CD4-positive, alpha-beta T cell treated with Interferon gamma for 1 hour (primary cell): ENCODE data around the gene MACROD2.

ENCODE experiments used
- DNase-seq: peaks from one replicate; pipeline ENCODE4 v3.0.0-alpha.2; 2020

MACROD2 gene

DNA sequence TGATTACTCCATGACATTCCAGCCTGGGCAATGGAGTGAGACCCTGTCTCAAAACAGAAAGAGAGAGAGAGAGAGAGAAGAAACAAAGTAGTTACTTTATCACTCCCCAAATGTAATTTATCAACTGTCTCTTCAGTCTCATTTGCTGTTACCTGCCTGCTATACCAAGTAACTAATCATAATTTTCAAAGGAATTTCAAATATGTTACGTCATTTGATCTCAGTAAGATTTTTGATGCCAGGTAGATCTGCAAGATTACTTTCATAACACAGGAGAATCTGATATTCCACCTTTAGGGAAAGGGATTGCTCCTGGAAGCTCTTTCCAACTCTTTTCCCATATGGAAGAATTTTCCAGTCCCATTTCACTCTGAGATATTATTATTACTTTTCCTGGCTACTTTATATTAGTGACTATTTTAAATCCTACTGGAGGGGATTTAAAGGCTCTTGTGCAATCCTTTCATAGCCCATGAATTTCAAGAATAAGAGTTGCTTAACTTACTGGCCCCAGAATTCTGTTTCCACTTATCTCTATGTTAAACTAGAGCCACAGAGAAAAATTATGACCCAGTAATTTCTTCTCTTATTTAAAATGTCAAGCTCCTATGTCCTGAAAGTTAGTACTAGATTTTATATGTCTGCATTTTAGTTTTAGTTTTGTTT, 732.3 kb downstream of the MACROD2 start:
- no peak for DNase-seq

DNA sequence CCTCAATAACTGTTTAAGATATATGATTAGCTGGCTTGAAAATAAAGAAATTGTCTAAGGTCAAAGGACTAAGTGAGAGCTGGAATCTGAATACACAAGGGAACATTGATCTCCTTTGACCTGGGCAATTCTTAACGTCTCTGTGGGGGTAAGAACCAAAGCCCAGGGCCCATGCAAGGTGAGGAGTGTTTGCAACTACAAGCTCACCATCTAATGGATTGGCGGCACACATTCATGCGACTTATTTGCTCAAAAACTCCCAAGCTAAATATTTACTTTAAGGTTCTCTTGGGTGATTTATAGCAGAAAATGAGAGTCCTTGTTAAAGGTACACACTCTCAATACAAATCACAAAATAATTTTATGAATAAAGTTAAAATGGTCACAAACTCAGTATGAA, 734.1 kb downstream of the MACROD2 start:
- DNase-seq = no peak

DNA sequence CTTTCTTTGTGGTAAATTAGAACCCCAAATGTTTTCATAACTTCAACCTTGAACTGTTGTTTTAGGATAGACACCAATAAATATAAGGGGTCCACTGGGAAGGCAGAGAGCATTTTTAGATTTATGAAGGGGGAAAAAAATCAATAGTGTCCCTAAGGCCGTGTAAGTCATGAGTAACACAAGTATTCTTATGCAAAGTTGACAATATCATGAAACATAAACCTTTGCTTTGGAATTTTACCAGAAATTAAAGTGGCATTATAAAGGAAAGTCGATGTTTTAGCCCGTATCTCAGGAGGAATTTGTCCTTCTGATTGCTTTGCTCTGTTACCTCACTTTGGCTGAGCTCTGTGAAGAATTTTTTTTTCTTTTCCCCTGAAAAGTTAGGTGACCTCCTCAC, 737.0 kb downstream of the MACROD2 start:
- DNase-seq = no peak

DNA sequence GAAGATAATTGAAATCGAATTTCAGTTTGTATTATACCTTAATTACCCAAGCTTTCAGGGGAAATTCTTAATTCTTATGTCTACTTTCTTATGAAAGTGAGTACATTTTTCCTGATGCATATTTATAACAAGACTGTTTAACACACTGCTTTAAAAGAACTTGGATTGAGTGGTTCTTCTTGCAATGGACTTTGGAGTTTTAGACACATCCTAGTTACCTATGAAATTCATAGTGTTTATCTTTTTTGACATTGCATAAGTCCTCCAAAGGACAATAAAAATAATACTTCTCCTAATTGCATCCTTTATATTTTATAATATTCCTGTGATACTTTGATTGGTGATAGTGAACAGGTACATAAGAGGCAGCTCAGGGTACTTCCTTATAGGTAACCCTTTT, 737.7 kb downstream of the MACROD2 start:
- DNase-seq = no peak

DNA sequence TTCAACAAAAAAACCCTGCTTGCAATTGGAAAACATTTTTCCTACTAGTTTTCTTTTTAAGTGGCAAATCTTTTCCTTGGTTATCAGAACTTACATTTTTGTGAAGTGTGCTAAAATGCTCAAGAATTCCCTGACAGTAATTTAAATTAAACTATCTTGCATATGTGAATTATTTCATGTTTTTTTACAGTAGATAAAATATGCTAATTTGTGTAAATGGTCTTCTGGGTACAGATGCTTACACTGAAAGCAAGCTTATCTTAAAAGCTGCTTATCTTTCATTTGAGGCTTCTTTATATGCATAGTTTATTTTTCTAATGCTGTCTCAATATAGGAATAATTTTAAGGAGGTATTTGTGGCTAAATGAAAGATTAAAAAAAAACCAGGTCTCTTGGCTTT, 745.1 kb downstream of the MACROD2 start:
- no peak for DNase-seq

DNA sequence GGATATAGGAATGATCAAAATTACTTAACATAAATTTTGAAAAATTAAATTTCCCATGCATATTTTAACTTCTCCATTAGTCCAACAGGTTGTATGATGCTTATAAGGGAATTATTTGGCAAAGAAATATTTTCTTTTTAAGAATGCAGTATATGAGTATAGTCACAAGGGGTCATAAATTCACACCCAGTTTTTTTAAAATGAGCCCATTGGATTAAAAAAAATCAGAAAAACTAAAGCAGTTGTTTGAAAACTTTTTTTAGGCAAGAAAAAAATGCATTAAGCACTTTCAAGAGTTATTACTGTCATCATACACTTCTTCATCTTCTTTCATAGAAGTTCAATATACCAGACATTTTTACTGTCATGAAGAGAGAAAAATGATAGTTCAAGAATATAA, 746.3 kb downstream of the MACROD2 start:
- DNase-seq = no peak

DNA sequence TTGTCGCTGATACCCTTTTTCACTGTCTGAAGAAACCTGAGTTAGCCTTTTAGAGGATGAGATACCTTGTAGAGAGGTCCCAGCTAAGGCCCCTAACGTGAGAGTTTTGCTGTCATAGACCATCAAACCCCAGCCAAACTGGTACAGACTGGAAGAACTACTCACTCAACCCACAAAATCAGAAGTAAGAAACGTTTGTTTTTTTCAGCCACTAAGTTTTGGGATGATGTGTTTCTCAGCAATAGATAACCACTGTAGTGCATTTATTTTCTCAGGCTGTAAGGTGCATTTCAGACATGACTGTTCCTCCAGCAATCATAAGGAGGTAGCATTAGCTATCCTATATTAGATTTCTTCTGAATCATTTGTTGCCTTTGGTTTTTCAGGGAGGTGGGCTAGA, 749.4 kb downstream of the MACROD2 start:
- no peak for DNase-seq

DNA sequence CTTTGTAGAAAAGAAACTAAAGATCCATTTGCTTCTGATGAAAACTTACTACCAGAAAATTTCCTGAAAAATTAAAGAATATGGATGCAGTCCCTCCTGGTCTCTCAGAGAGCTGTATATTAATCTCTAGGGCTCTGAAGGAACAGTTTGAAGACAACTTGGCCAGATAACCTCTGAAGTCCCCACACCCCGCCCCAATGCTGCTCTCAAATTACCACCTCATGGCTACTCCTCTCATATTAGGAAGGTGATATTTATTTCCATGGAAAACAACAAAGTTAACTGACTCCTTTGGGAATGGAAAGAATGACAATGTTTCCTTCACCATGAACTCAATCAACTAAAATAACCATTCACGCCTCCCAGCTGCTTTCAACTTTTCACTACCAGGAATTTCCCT, 750.5 kb downstream of the MACROD2 start:
- no peak for DNase-seq

DNA sequence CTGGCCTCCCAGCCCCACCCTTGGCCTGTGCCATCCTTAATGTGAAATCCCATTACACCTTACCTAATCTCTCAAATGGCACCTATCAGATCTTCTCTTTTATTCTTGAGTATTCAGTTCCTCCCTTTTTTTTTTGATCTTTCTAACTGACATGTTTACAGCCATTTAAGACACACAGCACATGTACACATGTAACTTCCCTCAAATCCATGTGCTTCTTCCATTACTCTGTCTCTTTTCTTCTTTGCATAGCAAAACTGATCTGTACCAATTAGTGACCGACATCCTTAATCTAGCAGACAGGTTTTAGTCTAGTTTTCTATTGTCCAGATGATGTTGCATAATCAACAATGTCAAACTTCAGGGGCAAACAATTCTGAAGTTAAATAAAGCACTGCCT, 755.9 kb downstream of the MACROD2 start:
- no peak for DNase-seq

DNA sequence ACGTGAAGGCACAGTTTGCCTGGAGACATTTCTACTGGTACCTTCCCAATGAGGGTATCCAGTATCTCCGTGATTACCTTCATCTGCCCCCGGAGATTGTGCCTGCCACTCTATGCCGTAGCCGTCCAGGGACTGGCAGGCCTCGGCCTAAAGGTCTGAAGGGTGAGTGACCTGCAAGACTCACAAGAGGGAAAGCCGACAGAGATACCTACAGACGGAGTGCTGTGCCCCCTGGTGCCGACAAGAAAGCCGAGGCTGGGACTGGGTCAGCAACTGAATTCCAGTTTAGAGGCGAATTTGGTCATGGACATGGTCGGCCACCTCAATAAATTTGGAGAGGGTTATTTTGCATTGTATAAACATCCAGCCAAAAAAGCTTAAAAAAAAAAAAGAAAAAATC, 762.4 kb downstream of the MACROD2 start:
- DNase-seq = no peak

DNA sequence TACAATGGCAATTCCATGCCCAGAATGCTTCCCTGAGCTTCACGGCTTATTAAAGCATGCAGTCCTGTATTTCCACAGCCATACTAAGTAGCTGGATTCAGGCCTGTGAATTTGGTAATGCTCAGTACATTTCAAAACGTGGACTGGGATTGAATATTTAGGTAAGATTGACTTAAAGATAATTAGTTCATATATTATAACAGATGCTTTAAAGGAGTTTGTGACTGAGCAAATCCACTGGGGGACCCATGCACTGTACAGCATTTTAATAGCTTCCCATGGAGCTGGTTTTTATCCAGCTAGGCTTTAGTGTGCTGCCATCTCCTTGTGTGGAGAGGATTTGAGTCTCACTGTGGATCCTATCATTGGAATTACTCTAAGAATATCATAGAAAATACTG, 763.0 kb downstream of the MACROD2 start:
- DNase-seq = no peak

DNA sequence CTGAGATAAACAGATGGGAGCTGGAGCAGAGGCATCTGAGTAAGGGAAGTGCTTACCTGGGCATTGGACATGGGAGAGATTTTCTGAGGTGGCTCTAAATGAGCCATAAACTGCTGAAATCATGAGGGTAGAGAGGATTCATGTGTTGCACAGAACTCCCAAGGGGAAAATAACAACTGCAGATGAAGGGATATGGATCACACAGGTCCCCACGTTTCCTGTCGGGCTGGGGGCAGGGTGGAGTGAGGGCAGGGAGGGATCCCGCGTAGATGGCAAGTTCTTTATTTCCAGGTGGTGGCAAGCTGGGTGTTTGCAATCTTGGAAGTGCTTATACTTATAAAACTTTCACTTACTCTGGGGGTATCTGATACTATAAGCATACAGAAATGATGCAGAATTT, 764.7 kb downstream of the MACROD2 start:
- no peak for DNase-seq

DNA sequence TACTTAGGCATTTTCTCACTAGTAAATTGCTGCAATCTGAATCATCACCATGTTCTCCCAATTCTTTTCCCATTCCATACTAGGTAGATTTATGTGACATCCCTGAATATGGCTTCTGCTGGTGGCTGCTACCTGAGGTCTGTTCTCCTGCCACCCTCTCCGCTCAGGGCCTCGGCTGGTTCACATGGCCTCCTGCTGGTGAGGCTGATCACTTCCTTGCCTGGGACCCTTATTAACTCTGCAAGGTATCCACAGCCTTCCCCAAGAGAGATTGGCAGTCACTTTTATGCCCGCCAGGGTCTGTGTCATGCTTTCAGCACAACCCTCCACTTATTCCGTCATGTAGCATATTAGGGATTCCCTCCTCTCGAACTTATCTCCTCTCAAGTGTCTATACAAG, 766.6 kb downstream of the MACROD2 start:
- DNase-seq = no peak

DNA sequence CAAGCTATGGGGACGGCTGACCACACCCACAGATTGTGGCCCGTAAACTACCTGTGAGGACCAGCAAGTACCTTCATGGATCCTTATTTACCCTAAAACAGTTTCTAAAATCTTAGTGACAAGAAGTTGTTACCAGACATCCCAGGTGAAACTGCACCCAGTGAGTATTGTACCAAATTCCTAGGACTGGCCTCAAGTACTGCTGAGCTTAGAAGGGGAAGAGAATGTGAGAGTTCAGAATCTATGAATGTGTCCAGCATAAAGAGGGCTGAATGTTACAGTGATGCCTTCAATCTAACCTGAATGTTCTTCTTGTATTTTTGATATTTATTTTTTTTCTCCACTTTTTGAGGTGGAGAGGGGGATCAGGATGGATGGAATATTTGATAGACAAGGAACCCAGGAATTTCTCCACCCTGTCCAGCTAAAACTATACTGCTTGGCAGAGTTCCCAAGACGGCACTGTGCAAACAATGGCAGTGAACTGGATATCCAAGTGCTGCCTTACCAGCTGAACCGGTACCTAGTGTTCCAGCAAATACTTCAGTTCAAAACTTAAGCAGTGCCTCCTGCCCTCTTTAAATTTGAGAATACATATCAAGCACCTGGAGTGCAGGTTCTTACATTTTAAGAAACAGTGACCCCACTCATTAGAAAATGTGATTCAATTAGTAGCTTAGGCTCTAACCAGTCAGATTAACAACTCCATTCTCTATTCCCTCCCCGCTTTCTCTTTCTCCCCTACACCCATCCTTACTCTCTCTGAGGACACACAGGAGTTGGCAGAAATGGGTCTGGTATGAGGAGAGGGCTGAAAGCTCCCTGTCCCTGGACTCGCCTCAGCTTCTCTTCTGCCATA, 769.4 kb downstream of the MACROD2 start:
- DNase-seq = no peak

DNA sequence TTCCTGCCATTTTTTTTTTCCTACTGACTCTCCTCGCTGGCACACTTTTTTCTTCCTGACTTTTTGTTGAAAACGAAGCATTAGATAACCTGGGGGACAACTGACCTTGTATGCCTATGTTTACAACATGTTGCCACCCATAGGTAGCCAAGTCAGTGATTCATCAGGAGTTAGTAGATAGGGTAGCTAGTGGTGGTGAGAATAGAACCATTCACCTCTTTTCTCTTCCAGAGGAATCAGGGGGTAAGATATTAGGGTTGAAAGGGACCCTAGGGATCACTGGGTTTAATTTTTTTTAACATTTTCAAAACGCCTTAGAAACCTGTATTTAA, 770.0 kb downstream of the MACROD2 start:
- no peak for DNase-seq

DNA sequence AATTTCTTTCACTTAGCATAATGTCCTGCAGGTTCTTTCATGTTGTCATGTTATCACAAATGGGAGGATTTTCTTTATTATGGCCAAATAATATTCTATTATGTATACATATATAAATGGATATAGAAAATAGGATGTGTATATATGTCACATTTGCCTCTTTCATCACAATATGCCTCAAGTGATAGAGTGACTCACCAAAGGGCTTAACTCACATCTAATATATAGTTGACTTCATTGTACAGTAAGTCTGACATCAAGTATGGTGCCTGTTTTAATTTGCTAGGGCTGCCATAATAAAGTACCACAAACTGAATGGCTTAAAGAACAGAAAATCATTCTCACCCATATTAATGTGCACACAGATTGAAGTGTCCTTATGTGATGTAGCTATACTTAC, 778.2 kb downstream of the MACROD2 start:
- no peak for DNase-seq

DNA sequence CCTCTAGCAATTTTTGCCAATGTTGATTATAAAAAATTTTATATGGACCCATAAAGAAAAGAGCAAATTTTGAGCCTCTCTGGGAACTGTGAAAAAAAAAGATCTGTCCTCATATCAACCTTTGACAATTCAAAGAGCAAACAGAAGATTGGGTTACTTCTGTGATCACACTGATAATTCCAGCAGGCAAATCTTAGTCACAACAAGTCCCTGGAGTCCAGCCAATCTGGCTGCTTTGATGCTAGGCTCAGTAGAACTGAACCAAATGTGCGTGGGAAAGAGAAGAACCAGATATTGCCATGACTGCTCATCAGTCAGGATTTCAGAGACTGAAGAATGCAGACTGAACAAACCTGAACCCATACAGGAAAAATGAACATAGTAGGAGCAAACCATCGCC, 780.5 kb downstream of the MACROD2 start:
- DNase-seq = no peak

DNA sequence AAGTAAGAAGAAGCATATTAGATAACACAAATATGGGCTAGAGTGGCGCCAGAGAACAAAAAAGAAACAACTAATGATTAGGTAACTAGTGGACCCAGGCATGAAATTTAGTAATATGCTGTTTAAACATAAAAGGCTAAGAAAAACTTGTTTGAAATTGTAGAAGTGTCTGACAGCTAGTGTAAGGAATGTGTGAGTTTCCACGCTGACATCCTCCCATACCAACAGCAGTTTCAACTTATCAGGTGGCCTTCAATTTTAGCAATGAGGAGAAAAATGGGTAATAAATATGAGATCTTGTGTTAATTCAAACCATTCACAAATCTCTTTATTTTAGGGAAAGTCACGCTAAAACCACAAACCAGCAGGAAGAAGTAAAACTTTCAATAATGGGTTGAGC, 782.3 kb downstream of the MACROD2 start:
- no peak for DNase-seq

DNA sequence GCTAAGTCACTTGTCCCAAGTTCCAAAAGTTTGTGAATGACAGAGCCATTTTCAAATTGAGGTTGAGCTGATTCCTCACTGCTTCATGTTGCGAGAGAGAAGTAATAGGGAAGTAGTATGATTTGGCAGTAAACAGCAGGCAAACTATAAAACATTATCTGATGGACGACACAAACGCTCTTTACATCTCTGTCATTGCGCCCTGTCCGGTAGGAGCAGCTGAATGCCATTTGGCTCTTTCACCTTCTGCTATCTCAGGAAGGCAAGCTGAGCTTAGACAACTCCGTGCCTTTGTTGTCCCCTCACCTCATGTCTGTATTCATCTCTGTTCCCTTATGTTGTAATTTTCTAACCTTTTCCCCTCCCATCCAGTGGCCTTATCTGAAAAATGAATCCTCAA, 782.8 kb downstream of the MACROD2 start:
- no peak for DNase-seq

DNA sequence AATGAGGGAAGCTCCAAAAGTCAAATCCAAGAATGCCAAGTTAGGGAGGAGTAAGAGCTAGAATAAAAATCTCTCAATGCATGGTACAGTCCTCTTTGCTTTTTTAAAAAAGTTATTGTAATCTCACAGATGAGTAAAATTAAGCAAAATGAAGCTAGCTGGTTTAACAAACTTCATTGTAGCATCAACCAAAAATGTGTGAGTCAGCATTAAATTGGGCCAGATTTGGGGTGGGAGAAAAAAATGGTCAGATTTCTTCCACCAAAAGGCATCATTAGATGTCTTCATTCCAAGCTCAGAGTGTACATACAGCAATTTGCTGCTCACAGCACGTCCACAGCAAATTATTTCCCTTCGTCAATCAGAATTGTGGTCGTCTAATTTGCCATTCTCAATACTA, 783.6 kb downstream of the MACROD2 start:
- no peak for DNase-seq

DNA sequence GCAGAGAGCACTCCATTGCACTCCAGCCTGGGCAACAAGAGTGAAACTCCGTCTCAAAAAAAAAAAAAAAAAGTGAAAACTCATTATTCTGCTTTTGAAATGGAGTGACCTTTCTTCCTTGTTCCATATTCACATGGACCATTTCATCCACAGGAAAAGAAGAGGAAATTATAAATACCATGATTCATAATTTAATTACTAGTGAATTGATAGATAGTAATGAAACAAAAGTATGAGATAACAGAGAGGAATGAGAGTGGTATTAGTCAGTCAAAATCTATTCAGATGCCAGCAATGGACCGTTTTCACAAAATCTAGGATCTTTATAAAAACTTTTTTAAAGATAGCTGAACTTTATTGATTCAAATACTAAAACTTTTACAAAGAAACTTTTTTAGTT, 785.2 kb downstream of the MACROD2 start:
- no peak for DNase-seq

DNA sequence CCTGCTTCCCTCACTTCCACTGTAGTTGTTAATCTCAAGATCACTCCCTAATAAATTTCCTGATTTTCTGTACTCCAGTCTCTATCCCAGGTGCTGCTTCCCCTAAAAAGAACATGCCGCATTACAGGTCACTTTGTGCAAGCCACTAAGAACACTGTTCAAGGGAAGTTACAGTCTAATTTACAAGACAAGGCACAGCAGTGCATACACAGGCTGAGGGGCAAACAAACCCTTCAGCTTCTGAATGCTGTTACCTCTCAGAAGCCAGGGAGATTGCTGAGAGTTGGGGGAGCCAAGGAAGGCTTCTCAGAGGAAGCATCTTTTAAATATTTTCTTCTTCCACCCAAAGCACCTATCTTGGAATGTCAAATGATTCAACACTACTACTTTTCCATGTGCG, 787.4 kb downstream of the MACROD2 start:
- DNase-seq = no peak

DNA sequence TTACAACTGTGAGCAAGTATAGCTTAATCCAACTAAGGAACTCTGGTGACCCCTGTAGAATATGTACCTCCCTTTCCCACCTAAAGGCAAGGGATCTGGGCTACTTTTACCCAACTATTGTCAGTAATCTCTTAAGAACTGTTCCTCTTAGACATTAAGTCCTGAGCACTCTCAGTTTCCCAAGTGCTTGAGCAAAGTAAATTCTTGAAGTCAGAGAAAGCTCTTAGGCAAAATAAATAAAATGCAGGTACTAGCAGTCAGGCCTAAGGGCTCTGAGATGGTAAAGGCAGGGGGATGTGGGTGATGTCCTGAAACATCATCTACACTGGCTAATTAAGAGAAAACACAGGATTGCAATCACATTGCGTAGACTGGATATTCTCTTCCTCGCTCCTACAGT, 788.5 kb downstream of the MACROD2 start:
- DNase-seq = no peak

DNA sequence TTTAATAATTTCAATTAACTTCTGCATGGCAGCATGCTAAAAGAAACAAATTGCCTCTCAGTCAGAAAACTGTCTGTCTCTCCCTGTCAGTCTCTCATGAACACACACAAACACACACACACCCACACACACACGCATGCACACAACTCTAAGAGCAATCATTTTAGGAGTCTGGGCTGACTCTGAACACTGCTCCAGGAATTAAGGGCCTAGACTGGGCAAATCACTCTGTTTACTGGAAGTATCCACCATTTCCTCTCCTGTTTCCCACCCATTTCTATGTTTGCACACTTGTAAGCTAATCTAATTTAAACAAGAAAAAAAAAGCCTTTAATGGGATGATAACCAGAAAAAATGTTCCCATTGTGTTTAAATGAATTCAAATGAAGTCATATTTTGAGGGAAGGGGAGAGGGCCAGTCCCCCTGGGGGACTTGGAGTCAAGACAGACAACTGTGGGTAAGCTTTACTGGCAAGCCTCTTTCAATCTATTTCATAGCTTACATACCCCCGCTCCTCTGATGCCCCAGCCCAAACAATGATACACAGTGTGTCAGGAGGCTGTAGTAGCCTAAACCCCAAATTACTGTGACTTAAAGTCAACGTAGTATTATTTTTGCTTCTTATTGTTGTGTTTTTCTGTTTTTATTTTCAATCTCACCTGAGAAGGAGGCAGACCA, 789.9 kb downstream of the MACROD2 start:
- no peak for DNase-seq
